OCI-LY7 (cell line): ENCODE measurements around the gene SAA4. TPM values are rescaled to one million over a fixed set of nuclear protein-coding genes. Genes with fewer than 3 reads are reported as not detected.

ENCODE experiments used
- BruUV-seq: library from RNA; stranded (reverse); fragments of 400-500 nt; replicated peaks from 2 replicates; lab custom pipeline; 2021; lab: Mats Ljungman, UMichigan
- CTCF ChIA-PET: fragments of 300-600 bp; sonication (Branson Sonifier 250); formaldehyde crosslinking; loops from one replicate; lab custom pipeline; 2022; ENCODE audit warnings: antibody characterized with exemption; ENCODE audit not compliant: unreplicated experiment; lab: Charles Lee
- POLR2A ChIA-PET: fragments of 300-600 bp; sonication (Branson Sonifier 250); formaldehyde crosslinking; loops from one replicate; lab custom pipeline; 2022; ENCODE audit warnings: antibody characterized with exemption; lab: Charles Lee
- DNase-seq: peaks from one replicate; pipeline ENCODE4 v3.0.0-alpha.2; 2015; ENCODE audit warnings: low spot score
- H2AFZ ChIP-seq: fragments of 200-600 bp; sonication (generic), shearing (Covaris generic); 2 replicates; pipeline ENCODE4 v1.6.1; 2014; ENCODE audit warnings: mild to moderate bottlenecking, antibody characterized with exemption, low read length, moderate library complexity
- H3K27ac ChIP-seq: fragments of 200-600 bp; sonication (generic); 2 replicates; pipeline ENCODE4 v1.5.1; 2014; ENCODE audit warnings: mixed run types, low read depth, mild to moderate bottlenecking, moderate library complexity, low read length, inconsistent platforms; ENCODE audit not compliant: poor library complexity, severe bottlenecking
- H3K36me3 ChIP-seq: fragments of 200-600 bp; sonication (generic); 2 replicates; pipeline ENCODE4 v1.6.1; 2014; ENCODE audit warnings: mild to moderate bottlenecking, antibody characterized with exemption, low read length, moderate library complexity, mixed read lengths; ENCODE audit not compliant: insufficient read depth
- H3K4me1 ChIP-seq: fragments of 200-600 bp; sonication (generic); 2 replicates; pipeline ENCODE4 v1.5.1; 2014; ENCODE audit warnings: mild to moderate bottlenecking, low read length; ENCODE audit not compliant: insufficient read depth, poor library complexity, severe bottlenecking
- H3K4me2 ChIP-seq: fragments of 200-600 bp; sonication (generic); 2 replicates; pipeline ENCODE4 v1.6.1; 2014; ENCODE audit warnings: mild to moderate bottlenecking, low read length
- H3K4me3 ChIP-seq: fragments of 200-600 bp; sonication (generic); 2 replicates; pipeline ENCODE4 v1.5.1; 2014; ENCODE audit warnings: mild to moderate bottlenecking, low read depth, low read length; ENCODE audit not compliant: poor library complexity, severe bottlenecking
- H3K79me2 ChIP-seq: fragments of 200-600 bp; sonication (generic); 2 replicates; pipeline ENCODE4 v1.6.1; 2016; ENCODE audit warnings: low read depth, mild to moderate bottlenecking, low read length, moderate library complexity, mixed read lengths; ENCODE audit not compliant: insufficient read depth
- H3K9me2 ChIP-seq: fragments of 200-600 bp; sonication (generic); 2 replicates; pipeline ENCODE4 v1.6.1; 2016; ENCODE audit warnings: mild to moderate bottlenecking, low read length, mixed read lengths; ENCODE audit not compliant: insufficient read depth
- H3K9me3 ChIP-seq: fragments of 200-600 bp; sonication (generic); 2 replicates; pipeline ENCODE4 v1.6.1; 2014; ENCODE audit warnings: mild to moderate bottlenecking, mixed run types, low read length, mixed read lengths
- H4K20me1 ChIP-seq: fragments of 200-600 bp; sonication (generic); 2 replicates; pipeline ENCODE4 v1.6.1; 2014; ENCODE audit warnings: mild to moderate bottlenecking, antibody characterized with exemption, low read length, moderate library complexity, mixed read lengths; ENCODE audit not compliant: insufficient read depth
- EZH2phosphoT487 ChIP-seq: fragments of 200-600 bp; sonication (generic); IDR thresholded peaks from 2 replicates; pipeline ENCODE4 v1.6.1; 2018; ENCODE audit warnings: low read depth, borderline replicate concordance, mild to moderate bottlenecking, mixed run types, antibody characterized with exemption, low read length, moderate library complexity, mixed read lengths
- intact Hi-C: fragments of 100-400 bp; cut with micrococcal nuclease; formaldehyde crosslinking; loops from one replicate; pipeline ENCODE4 v1.10.0; 2022; ENCODE audit not compliant: unreplicated experiment
- total RNA-seq, 2 experiments: library from RNA; depleted of rRNA in 1 of 2; stranded (reverse); fragments of >200 nt in 1 of 2; shearing (Covaris generic) in 1 of 2; gene quantifications; 2 replicates each; pipeline ENCODE4 v1.2.3, GENCODE V29; 2014 to 2022
- TF ChIP-seq, protein P1 (sequence below): fragments of 200-600 bp; sonication (generic); conservative IDR thresholded peaks from 2 replicates; pipeline ENCODE4 v1.5.1; 2014; ENCODE audit warnings: mild to moderate bottlenecking, antibody characterized with exemption, low read length, moderate library complexity, mixed read lengths

SAA4 gene
- total RNA-seq, 2 experiments from 2014 or later = not detected

DNA sequence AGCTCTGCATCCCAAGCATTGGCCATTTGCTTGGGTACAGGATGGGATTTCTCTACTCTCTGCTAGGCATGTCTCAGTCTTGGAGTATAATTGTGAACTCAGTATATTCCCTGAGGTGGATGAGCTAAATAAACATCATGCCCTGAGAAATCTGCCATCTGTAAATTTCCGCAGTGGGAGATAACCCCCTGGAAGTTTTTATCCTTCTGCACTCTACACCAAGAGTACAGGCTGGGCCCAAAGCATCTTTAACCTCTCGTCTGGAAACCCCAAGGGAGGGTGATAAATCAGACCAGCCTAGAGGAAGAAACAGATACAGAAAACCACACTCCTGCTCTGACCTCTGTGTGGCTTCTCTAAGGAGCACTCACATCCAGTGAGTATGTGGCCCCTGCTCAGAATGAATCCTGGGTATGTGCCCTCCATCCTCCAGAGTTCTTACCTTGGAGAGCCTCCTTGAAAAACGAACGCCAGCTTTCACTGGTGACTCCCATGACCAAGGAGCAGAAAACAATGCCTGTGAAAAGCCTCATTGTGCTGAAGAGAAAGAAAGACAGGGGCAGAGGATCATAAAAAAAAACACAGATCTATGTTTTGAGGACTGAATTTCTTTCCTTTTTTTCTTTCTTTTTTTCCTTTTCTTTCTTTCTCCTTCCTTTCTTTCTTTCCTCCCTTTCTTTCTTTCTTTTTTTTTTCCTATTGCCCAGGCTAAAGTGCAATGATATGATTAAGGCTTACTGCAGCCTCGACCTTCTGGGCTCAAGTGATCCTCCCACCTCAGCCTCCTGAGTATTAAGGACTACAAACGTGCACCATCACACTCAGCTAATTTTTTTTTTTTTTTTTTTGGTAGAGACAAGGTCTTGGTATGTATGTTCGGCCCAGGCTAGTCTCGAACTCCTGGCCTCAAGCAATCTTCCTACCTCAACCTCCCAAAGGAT is 938 bp downstream of the SAA4 start:
- Histone ChIP-seq H3K9me2 (no peaks in the 10 kb centered on the region), H3K4me3 (no peak overlapping the region), H4K20me1 (no peaks in the 10 kb centered on the region), H2AFZ (peak overlapping the region; percentile 56), H3K4me2 (peak overlapping the region; percentile 6; the same call in 1 of the 2 replicates), H3K4me1 (peaks cover 27% of the 10 kb centered on the region), H3K9me3 (no peaks in the 10 kb centered on the region; the same call in 1 of the 2 replicates), H3K79me2 (no peaks in the 10 kb centered on the region), H3K36me3 (no peaks in the 10 kb centered on the region), H3K27ac (no peak overlapping the region)
- POLR2A ChIA-PET = interaction anchor here (0.6 to 1.7 kb wide), 7 partner anchors 9 to 160 kb away, joined by 3 to 6 read pairs (median 3); partner anchors contain the start of gene LDHA
- DNase-seq = no peak
- no TSS peak for BruUV-seq
- CTCF ChIA-PET = interaction anchor here (0.7 kb wide), 1 partner anchor 8 kb away, joined by 3 read pairs; no protein-coding TSS in a partner anchor
- no peak for TF ChIP-seq EZH2phosphoT487
- TF ChIP-seq, protein P1, sequence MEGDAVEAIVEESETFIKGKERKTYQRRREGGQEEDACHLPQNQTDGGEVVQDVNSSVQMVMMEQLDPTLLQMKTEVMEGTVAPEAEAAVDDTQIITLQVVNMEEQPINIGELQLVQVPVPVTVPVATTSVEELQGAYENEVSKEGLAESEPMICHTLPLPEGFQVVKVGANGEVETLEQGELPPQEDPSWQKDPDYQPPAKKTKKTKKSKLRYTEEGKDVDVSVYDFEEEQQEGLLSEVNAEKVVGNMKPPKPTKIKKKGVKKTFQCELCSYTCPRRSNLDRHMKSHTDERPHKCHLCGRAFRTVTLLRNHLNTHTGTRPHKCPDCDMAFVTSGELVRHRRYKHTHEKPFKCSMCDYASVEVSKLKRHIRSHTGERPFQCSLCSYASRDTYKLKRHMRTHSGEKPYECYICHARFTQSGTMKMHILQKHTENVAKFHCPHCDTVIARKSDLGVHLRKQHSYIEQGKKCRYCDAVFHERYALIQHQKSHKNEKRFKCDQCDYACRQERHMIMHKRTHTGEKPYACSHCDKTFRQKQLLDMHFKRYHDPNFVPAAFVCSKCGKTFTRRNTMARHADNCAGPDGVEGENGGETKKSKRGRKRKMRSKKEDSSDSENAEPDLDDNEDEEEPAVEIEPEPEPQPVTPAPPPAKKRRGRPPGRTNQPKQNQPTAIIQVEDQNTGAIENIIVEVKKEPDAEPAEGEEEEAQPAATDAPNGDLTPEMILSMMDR = no peak
- intact Hi-C loops = loop anchor here (2.0 kb wide), 1 partner anchor 129 kb away; the partner anchor contains the start of gene SAAL1

DNA sequence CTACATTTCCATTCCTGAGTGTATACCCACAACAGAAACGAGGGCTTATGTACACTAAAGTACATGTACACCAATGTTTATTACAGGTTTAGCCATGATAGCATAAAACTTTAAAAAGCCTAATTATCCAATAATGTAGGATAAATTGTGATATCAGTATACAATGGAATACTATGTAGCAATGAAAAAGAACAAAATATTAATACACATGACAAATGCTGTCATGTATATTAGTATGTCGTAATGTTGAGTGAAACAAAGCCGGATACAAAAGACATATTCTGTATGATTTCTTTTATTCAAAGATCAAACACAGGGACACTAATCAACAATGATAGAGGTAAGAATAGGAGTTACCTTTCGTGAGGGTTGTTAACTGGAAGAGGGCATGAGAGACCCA is 2.7 kb downstream of the SAA4 start:
- POLR2A ChIA-PET = interaction anchor here (1.0 to 1.7 kb wide), 2 partner anchors 26 to 160 kb away, joined by 3 read pairs; partner anchors contain the start of gene LDHA
- no peak overlapping the region for H3K4me2 ChIP-seq
- no peak overlapping the region for H3K4me3 ChIP-seq
- TF ChIP-seq, protein P1 = no peak
- TF ChIP-seq EZH2phosphoT487 = no peak
- H3K36me3 ChIP-seq = no peaks in the 10 kb centered on the region
- intact Hi-C loops = no loop called here
- no peak for DNase-seq
- CTCF ChIA-PET = no interaction called here
- no peaks in the 10 kb centered on the region for H3K79me2 ChIP-seq
- no peaks in the 10 kb centered on the region for H3K9me2 ChIP-seq
- BruUV-seq = no TSS peak
- peaks cover 42% of the 10 kb centered on the region for H3K4me1 ChIP-seq
- no peaks in the 10 kb centered on the region for H3K9me3 ChIP-seq
- no peaks in the 10 kb centered on the region for H4K20me1 ChIP-seq
- no peak overlapping the region for H3K27ac ChIP-seq
- H2AFZ ChIP-seq = no peak overlapping the region
